ENCODE measurements around the gene PNCK.
A peak's percentile ranks its signal among the peaks of the same experiment; 100 is the strongest.

PNCK gene

DNA sequence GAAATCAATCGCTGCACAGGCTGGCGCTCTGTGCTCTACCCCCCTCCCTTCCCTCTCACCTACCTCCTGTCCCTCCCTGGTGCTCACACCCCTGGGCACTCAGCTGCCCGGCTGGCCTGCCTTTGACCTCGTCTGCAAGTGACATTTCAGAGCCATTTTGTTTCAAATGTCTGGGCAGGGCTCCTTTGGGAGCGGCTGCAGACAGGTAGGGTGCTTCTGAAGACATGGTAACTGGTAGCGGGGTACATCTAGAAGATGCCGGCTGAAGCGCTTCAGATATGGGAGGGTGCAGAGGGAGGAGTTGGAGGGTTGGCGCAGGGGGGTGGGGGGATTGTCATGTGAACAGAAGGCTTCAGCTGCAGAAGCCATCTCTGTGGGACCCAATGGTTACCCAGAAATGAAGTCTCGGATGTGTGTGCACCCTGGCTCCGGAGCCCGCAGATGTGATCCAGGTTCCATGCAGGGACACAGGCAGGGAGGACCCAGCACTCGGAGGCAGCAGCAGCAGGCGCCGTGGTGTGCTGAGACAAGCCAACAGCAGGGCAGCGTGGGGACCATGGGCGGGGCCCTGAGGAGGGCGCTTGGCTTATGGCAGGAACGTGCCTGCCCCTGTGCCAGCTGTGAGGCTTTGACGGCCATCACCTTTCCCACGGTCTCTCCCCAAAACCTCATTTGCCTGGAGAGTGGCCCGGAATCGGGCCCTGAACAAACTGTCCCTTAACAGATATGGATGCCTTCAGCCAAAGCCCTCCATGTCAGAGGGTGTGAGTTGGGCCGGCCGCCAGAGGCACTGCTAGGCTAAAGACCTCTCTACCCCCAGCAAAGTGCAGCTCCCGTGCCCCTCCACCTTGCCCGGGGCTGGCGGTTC, 34.2 kb downstream of the PNCK start:
- Histone ChIP-seq H3K9me3 (ENCODE audit: severe bottlenecking) (no peaks in the 10 kb centered on the region), H3K27ac (no peak overlapping the region), H3K27me3 (ENCODE audit: insufficient read depth, low read depth, severe bottlenecking) (peaks cover 36% of the 10 kb centered on the region), H3K4me3 (ENCODE audit: low read depth, low read length) (no peak overlapping the region), H3K36me3 (no peaks in the 10 kb centered on the region)
- TF ChIP-seq, protein P1, sequence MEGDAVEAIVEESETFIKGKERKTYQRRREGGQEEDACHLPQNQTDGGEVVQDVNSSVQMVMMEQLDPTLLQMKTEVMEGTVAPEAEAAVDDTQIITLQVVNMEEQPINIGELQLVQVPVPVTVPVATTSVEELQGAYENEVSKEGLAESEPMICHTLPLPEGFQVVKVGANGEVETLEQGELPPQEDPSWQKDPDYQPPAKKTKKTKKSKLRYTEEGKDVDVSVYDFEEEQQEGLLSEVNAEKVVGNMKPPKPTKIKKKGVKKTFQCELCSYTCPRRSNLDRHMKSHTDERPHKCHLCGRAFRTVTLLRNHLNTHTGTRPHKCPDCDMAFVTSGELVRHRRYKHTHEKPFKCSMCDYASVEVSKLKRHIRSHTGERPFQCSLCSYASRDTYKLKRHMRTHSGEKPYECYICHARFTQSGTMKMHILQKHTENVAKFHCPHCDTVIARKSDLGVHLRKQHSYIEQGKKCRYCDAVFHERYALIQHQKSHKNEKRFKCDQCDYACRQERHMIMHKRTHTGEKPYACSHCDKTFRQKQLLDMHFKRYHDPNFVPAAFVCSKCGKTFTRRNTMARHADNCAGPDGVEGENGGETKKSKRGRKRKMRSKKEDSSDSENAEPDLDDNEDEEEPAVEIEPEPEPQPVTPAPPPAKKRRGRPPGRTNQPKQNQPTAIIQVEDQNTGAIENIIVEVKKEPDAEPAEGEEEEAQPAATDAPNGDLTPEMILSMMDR (IDR thresholded peaks at IDR 0.05; ENCODE audit: low read depth, low read length), result no peak
- no peak for DNase-seq

DNA sequence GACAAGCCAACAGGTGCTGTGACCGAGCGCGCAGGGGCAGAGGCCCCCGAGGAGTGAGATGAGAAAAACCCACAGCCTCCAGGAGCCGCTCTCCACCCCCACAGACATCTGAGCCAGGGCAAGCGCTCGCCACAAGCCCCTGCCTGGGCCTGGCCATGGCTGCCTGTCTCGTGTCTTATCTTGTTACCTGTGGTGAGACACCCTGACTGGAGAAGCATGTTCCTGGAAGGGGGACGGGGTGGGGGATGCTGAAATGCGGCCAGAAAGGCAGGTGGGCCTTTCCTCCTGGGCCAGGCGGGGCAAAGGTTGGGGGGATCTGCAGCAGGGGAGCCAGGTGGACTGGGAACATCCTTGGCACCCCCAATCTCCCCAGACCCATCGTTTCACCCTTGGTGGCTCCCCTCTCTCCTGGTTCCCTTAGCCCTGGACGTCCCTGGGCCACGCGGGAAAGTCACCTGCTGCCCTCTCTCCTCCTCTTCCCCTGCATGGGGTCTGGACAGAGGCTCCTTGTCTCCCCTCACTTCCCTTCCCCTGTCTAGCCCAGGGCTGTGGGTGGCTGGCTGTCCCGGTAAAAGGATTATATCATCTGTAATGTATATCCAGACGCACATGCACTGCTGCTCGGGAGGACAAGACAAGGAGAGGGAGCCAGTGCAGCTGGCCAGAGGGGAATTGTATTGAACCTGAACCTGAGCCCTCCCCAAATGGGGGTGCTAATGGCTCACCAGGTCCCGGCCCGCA, 35.0 kb downstream of the PNCK start:
- DNase-seq, result peak; percentile 20
- Histone ChIP-seq H3K4me3 (ENCODE audit: low read depth, low read length) (no peak overlapping the region), H3K27me3 (ENCODE audit: insufficient read depth, low read depth, severe bottlenecking) (peaks cover 34% of the 10 kb centered on the region)

DNA sequence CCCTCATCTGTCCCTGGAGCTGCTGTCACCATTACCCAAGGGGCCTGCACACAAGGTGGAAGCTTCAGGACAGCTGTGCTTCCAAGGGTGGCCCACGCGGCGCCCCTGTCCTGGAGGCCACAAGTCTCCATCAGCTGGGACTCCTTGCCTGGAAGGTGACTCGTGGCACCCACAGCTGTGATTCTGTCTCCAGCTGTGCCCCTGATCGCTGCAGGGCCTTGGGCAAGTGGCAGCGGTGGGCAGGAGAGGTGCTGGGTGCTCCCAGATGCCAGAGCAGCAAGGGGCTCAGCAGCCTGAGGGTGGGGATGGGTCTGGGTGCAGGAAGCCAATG, 35.6 kb downstream of the PNCK start:
- no peak overlapping the region for H3K4me3 ChIP-seq (ENCODE audit: low read depth, low read length)
- no peaks in the 10 kb centered on the region for H3K36me3 ChIP-seq
- DNase-seq, result no peak
- TF ChIP-seq, protein P1 (IDR thresholded peaks at IDR 0.05; ENCODE audit: low read depth, low read length), result no peak
- H3K27ac ChIP-seq, result no peak overlapping the region
- no peaks in the 10 kb centered on the region for H3K9me3 ChIP-seq (ENCODE audit: severe bottlenecking)
- H3K27me3 ChIP-seq (ENCODE audit: insufficient read depth, low read depth, severe bottlenecking), result peaks cover 30% of the 10 kb centered on the region

More for the DNA sequence above, 35.0 kb downstream of the PNCK start:
- H3K27ac ChIP-seq, result no peak overlapping the region
- no peaks in the 10 kb centered on the region for H3K36me3 ChIP-seq
- TF ChIP-seq, protein P1 (IDR thresholded peaks at IDR 0.05; ENCODE audit: low read depth, low read length), result no peak
- H3K9me3 ChIP-seq (ENCODE audit: severe bottlenecking), result no peaks in the 10 kb centered on the region

DNA sequence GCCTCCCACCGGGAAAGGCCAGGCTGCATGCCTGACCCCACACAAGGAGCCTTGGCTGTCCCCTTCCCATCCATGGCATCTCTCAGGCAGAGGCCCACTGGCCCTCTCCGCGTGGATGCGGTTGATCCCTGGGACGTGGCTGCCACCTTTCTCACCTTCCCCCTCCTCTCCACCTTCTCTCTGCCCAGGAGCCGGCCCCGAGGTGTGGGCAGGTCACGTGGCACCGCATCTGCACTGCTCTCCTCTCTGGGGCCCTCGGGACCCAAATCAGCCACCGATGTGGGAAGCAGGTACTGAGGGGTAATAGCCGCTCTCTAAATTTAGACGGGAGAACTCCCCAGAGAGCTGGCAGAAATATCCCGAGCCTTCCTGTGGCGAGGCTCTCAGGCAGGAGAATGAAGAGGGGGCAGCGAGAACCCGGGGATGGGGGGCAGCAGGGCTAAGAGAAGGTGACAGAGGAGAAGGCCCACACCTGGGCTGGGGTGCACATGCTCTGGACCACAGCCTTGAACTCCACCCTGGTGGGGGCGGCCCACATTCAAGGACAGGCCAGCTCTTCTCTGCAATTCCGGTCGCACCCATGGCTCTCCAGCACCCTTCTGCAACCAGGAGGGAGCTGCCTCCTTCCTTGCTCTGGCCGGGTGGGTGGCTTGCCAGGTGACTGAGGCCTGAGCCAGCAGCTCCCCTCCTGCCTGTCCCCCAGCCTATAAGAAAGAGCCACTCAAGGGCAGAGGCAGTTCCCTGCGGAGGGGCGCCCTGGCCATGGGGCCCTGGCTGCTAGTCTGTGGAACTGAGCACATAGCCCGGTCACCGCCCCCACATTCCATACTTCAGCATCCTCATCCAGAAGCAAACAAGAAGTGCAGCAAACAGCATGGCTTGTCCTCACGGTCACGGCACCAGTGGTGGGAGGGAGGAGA, 36.2 kb downstream of the PNCK start:
- no peaks in the 10 kb centered on the region for H3K9me3 ChIP-seq (ENCODE audit: severe bottlenecking)
- TF ChIP-seq, protein P1 (IDR thresholded peaks at IDR 0.05; ENCODE audit: low read depth, low read length), result no peak
- no peak for DNase-seq
- H3K27ac ChIP-seq, result no peak overlapping the region
- H3K27me3 ChIP-seq (ENCODE audit: insufficient read depth, low read depth, severe bottlenecking), result peaks cover 29% of the 10 kb centered on the region
- H3K36me3 ChIP-seq, result no peaks in the 10 kb centered on the region
- H3K4me3 ChIP-seq (ENCODE audit: low read depth, low read length), result no peak overlapping the region

DNA sequence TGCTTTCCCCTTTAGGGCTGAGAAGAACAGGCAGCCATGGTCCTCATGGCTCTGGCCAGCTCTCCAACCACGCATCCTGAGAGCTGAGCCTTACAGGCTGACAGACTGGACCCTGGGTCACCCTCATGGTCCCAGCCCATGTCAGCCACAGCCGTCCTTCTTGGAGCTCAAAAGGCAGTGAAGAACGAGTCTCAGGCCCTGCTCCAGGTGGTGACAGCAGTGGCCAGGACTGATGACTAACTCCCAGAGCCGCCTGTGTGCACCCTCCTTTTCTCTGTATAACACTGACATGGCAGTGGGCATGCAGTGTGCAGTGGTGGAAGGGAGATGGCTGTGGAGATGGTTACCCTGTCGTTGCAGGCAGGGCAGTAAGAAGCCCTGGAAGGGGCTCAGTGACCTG, 36.9 kb downstream of the PNCK start:
- Histone ChIP-seq H3K4me3 (ENCODE audit: low read depth, low read length) (no peak overlapping the region), H3K27me3 (ENCODE audit: insufficient read depth, low read depth, severe bottlenecking) (peaks cover 30% of the 10 kb centered on the region), H3K36me3 (no peaks in the 10 kb centered on the region), H3K27ac (no peak overlapping the region), H3K9me3 (ENCODE audit: severe bottlenecking) (no peaks in the 10 kb centered on the region)
- DNase-seq, result no peak
- TF ChIP-seq, protein P1 (IDR thresholded peaks at IDR 0.05; ENCODE audit: low read depth, low read length), result no peak
